GM12865 (cell line): Measurements from ENCODE around the gene PDE9A.

Source experiments
- DNase-seq: peaks from one replicate; pipeline ENCODE4 v3.0.0; 2010; ENCODE audit warnings: low read depth
- H3K4me3 ChIP-seq: 2 replicates; pipeline ENCODE4 v1.5.1; 2011; ENCODE audit warnings: mild to moderate bottlenecking, low read depth, low read length, control low read depth
- TF ChIP-seq, protein P1 (sequence below): IDR thresholded peaks from 2 replicates; pipeline ENCODE4 v1.5.1; 2011; ENCODE audit warnings: low read length, control low read depth, low read depth, inconsistent platforms; ENCODE audit not compliant: insufficient read depth; ENCODE audit errors: missing control alignments

The PDE9A gene

DNA sequence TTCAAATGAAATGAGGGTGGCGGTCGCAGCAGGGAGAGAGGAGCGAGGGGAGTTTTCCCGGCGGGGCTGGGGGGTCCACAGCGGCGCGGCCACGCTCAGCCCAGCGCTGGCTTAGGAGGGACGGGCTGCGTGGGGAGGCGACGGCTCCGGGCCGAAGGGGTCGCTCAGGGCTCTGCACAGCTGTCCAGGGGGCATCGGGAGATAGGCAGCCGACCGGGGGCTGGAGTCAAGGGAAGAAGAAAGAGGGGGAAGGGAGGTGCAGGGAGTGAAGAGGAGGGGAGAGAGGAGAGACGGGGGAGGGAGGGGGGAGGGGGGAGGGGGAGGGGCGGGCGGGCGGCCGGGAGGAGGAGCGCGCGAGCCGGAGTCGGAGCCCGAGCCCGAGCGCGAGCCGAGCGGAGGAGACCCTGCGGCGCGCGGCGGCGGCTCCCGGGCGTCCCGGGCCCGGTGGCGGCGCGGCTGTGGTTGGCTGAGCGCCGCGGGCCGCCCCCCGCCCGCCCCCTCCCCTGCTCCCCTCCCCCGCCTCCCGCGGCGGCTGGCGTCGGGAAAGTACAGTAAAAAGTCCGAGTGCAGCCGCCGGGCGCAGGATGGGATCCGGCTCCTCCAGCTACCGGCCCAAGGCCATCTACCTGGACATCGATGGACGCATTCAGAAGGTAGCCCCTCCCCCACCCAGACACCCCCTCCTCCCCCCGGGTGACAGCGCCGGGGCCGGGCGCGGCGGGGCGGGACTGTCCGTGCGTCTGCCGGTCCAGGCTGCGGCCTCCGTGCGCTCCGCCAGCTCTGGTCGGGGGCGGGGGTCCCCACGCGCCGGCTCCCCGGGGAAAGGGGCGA is at the start of gene PDE9A:
Gene PDE9A, plus strand, starts transcription at position 391 of the 831 bp plus-strand sequence. Its CDS starts 194 bp downstream, at position 585.
- peak within 1 kb of the TSS; percentile 10 for H3K4me3 ChIP-seq
- DNase-seq = no peak
- TF ChIP-seq, protein P1, sequence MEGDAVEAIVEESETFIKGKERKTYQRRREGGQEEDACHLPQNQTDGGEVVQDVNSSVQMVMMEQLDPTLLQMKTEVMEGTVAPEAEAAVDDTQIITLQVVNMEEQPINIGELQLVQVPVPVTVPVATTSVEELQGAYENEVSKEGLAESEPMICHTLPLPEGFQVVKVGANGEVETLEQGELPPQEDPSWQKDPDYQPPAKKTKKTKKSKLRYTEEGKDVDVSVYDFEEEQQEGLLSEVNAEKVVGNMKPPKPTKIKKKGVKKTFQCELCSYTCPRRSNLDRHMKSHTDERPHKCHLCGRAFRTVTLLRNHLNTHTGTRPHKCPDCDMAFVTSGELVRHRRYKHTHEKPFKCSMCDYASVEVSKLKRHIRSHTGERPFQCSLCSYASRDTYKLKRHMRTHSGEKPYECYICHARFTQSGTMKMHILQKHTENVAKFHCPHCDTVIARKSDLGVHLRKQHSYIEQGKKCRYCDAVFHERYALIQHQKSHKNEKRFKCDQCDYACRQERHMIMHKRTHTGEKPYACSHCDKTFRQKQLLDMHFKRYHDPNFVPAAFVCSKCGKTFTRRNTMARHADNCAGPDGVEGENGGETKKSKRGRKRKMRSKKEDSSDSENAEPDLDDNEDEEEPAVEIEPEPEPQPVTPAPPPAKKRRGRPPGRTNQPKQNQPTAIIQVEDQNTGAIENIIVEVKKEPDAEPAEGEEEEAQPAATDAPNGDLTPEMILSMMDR = no peak

DNA sequence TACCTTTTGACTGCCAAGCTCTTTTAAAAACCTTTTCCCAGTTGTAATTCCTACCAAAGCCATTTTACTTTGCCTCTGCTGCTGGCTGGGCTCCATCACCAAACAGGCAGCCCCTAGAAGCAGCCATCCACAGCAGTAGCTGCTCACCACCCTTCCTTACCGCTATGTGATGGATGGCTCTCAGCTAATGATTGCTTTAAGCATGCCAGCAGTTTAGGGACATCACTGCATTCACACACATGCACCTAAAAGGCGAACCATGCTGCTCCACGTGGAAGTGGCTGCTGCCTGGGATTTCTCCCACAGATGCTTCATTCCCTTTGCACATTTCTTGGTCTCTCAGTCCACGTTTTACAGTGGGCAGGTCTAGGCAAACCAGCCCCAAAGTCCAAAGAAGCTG is 46.3 kb upstream of the PDE9A start:
- no peak overlapping the region for H3K4me3 ChIP-seq
- TF ChIP-seq, protein P1 = no peak
- DNase-seq = no peak

DNA sequence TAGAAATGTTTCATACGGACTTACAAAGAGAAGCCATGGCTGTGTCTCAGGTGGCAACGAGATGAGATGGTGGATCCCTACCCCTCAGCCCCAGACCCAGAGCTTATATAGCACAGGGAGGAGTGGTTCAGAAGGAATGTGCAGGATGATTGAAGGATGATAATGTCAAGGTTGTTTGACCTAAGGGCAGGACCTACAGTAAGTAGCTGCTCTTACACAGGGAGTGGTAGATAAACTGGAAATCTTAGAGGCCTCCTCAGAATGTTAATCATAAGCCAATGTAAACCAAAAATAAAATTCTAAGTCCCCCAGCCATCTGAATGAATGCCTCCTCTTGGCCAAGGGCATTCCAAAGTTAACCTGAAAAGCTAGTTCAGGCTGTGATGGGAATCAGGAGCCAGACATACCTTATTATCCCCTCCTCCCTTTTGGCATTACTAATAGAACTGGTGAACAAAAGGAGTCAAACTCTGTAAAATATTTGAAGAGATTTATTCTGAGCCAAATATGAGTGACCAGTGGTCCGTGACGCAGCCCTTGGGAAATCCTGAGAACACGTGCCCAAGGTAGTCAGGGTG is 45.8 kb upstream of the PDE9A start:
- DNase-seq = no peak
- TF ChIP-seq, protein P1 = no peak
- H3K4me3 ChIP-seq = no peak overlapping the region

DNA sequence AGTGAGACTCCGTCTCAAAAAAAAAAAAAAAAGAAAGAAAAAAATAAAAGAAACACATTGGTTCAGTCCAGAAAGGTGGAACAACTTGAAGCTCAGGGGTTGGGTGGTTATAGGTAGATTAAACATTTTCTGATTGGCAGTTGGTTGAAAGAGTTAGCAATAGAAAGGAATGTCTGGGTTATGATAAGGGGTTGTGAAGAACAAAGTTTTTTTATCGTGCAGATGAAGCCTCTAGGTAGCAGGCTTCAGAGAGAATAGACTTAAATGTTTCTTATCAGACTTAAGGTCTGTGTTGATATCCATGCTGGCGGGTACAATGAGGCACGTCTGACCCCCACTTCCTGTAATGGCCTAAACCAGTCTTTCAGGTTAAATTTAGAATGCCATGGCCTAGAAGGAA is 45.0 kb upstream of the PDE9A start:
- no peak overlapping the region for H3K4me3 ChIP-seq
- TF ChIP-seq, protein P1 = no peak
- no peak for DNase-seq

DNA sequence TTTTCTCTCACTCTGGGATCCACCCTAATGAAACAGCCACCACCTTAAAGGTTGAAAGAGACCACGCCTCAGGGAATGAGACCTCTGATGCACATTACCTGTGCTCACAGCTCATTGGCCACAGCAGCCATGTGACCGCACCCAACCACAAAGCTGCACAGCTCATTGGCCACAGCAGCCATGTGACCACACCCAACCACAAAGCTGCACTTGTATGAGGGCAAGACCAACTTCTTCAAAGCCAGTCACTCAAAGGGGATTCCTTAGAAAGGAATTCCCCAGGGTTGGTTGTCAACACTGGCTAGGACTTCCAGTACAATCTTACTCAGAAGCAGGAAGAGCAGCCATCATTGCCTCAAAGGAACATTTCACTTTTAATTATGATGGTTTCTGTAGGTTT is 43.6 kb upstream of the PDE9A start:
- TF ChIP-seq, protein P1 = no peak
- DNase-seq = peak; percentile 85
- H3K4me3 ChIP-seq = no peak overlapping the region

DNA sequence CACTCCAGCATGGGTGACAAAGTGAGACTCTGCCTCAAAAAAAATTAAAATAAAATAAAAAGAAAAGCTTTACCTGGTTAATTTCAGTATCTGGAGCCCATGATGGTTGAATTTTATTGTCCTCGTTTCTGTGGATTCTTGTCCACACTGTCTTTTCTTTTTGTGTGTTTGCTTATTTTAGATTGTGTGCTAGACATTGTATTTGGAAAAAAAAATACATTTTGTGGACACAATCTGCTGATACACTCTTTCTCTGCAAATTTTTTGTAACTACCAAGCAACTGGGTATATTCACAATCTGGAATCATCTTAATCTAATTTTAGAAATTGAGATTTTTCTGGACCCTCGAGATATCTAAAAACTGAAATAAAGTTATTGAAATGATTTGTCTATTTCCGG is 41.6 kb upstream of the PDE9A start:
- no peak overlapping the region for H3K4me3 ChIP-seq
- TF ChIP-seq, protein P1 = no peak
- no peak for DNase-seq
